ENCODE measurements around the gene ZNF197.
A peak's percentile ranks its signal among the peaks of the same experiment; 100 is the strongest.

GRCh38 chr3:44648564-44649229, 23.9 kb downstream of the ZNF197 start, which contains the start of gene ZNF35:
- TF ChIP-seq CTCF (IDR thresholded peaks at IDR 0.05) (no peak), POLR2AphosphoS5 (IDR thresholded peaks at IDR 0.05; ENCODE audit: low read depth, low read length) (peak; percentile 63), SIN3A (IDR thresholded peaks at IDR 0.05; ENCODE audit: borderline replicate concordance, insufficient read depth, low read depth, low read length) (0 out of 2 replicates have a peak, but pooled peaks have one; percentile 35), TCF7L2 (IDR thresholded peaks at IDR 0.05; ENCODE audit: low read depth, low read length) (no peak)
